ENCODE measurements around the gene NTM.
"Not testable (repeated sequence)": the region's sequence is repeated elsewhere in the genome, so short reads cannot be mapped to it uniquely, and the experiment has no call there.

NTM gene

DNA sequence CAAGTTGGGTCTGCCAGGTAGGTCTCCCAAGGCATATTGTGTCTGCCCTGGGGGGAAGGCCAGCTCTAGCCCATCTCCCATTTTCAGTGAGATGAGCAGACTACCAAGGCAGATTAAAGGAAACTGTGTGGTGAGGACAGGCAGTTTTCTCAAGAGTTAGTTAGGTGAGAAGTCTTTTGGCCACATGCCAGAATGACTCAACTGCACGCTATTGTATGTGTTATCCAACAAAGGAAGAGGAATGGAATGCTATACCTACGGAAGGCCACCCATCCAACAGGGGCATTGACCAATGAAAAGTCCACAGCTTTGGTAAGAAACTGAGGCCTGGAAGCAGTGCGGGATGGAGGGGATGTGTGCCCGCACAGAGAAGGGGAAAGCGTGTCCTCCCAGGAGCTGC, 941.7 kb downstream of the NTM start:
- DNase-seq: no peak

DNA sequence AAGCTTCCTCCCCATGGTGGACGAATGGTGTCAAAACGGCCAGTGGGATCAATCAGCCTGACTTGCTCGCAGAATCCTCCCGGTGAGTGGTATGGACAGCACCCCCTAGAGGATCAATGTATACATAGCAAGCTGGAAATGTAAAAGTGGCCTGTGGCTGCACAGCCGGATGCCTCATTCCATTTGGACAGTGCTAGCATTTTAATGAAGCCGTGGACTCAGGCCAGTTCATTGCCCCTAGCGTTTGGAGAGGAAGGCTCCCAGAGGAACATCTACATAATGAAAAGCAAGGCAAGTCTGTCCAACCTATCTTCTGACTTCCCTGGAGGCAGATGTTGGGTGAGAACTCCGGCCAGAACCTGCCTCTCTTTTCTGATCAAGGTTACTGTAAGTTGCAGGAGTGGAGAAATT, 942.3 kb downstream of the NTM start:
- no peak for DNase-seq

DNA sequence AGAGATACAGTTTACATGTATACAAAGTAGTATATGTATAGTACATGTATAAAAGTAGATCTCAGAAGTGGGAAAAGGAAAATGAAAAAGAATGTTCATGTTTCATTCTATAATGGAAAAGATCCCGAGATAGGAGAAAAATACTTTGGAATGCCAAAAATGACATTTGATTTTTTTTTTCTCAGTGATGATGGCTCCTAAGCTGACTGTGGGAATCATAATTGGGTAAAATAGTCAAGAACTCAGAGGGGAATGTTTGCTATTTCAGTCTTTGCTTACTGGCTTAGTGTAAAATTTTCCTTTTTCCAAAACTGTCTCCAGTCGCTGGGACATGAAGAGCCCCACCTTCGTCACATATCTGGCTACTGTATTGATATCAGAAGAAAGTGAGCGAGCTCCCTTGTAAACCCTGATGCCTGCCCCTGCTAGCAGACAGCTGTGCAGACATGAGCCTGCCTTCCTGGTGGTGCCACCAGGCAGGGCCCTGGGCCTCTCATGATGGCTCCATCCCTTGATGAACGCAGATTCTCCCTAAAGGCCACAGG, 944.6 kb downstream of the NTM start:
- DNase-seq: no peak

DNA sequence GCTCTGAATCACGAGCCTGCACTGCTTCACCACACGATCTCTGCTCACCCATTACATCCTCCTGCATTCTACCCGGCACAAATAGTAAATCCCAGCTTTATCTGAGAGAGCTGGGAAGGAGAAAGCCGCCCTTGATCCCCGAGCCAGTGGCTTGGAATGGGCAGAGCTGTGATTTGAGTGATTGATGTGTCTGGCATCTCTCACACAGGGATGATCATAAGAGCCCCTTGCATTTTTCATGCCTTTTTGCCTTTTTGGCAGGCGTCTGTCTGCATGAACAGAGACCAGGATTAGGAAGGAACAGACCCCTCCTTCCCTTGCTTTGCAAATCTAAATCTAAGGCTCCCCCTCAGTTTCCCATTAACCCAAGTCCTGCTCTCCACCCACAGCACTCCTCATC, 945.3 kb downstream of the NTM start:
- no peak for DNase-seq

DNA sequence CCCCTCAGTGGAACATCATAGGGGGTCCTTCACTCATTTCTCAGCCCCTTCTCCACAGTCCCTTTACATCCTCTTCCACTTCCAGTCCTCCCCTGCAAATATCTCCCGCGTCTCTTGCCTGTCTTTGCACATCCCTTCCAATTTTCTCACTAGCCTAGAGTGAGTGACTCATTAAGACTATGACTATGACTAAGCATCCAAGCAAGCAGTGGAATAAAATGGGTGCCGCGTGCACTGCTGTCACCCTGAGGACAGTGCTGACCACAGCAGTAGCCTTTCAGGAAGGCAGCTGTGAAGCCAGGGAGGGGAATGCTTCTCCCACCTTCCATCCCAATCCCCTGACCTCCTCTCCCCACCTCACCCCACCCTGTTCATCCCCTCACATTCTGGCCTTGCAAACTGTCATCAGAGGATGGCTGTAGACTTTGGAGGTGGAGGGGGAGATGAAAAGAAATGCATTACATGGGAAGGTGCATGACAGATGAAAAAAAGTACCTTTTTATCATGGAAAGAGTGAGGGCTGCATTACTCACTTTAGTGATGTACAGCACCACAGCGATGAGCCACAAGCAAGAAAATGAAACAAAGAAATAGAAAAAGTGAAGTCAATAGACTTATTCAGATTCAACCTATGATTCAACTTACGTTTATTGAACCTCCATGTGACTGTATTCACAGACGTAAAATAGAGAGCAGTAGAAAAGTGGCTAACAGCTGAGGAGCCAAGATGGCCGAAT, 948.2 kb downstream of the NTM start:
- no peak for DNase-seq

DNA sequence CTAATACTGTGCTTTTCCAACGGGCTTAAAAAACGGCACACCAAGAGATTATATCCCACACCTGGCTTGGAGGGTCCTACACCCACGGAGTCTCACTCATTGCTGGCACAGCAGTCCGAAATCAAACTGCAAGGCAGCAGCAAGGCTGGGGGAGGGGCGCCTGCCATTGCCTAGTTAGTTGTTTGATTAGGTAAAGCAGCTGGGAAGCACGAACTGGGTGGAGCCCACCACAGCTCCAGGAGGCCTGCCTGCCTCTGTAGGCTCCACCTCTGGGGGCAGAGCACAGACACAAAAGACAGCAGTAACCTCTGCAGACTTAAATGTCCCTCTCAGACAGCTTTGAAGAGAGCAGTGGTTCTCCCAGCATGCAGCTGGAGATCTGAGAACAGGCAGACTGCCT, 949.0 kb downstream of the NTM start:
- DNase-seq: not testable (repeated sequence)

DNA sequence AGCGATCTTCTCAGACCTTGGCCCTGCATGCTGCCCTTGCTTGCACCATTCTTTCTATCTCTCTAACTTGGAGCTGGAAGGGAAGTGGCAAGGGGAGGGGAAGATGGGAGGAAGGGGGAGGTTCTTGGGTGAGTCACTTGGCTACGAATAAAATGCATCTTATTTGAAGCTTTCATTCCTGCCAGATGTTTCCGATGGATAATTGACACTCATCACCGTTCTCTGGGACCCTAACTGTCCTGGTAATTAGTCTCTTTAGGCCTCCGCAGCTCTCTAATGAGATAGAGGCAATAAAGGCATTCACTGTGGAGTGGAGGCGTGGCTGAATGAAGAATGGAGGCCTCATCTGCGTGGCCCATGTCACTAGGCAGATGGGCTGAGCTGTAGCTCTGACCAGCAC, 960.1 kb downstream of the NTM start:
- no peak for DNase-seq

DNA sequence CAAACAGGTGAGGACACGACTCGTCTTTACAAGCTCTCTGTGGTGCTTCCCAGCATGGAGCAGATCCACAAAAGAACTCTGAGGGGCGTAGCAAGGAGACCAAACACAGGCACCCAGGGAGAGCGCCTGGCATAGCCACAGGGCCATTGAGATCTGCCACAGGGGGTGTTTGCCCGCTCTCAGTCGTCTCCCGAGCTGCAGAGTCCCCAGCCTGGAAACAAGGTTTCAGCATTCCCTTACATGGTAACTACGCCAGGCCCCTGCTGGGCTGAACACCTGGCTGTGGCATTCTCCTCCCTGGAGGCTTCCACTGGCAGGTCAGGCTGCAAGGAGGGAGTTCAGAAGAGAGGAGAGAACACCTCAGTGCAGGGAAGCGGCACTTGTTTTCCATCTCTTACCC, 962.1 kb downstream of the NTM start:
- DNase-seq: no peak

DNA sequence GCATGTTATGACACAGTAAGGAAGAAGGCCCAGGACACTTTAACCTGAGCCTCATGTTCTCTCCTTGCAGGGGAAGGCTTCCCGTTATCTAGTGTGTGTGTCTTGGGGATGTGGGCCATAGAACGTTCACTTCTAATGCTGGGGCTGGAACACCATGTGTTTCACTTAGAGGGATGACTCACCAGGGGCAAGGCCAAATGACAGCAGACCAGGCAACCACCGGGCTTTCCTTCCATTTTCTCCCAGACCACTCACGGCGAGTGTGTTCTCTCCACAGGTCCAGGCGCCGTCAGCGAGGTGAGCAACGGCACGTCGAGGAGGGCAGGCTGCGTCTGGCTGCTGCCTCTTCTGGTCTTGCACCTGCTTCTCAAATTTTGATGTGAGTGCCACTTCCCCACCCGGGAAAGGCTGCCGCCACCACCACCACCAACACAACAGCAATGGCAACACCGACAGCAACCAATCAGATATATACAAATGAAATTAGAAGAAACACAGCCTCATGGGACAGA, 964.4 kb downstream of the NTM start:
- no peak for DNase-seq

DNA sequence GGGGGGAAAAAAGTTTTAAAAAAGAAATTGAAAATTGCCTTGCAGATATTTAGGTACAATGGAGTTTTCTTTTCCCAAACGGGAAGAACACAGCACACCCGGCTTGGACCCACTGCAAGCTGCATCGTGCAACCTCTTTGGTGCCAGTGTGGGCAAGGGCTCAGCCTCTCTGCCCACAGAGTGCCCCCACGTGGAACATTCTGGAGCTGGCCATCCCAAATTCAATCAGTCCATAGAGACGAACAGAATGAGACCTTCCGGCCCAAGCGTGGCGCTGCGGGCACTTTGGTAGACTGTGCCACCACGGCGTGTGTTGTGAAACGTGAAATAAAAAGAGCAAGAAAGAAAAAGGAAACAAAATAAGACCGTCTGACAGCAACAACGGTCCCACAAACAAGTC, 964.9 kb downstream of the NTM start:
- DNase-seq: no peak

DNA sequence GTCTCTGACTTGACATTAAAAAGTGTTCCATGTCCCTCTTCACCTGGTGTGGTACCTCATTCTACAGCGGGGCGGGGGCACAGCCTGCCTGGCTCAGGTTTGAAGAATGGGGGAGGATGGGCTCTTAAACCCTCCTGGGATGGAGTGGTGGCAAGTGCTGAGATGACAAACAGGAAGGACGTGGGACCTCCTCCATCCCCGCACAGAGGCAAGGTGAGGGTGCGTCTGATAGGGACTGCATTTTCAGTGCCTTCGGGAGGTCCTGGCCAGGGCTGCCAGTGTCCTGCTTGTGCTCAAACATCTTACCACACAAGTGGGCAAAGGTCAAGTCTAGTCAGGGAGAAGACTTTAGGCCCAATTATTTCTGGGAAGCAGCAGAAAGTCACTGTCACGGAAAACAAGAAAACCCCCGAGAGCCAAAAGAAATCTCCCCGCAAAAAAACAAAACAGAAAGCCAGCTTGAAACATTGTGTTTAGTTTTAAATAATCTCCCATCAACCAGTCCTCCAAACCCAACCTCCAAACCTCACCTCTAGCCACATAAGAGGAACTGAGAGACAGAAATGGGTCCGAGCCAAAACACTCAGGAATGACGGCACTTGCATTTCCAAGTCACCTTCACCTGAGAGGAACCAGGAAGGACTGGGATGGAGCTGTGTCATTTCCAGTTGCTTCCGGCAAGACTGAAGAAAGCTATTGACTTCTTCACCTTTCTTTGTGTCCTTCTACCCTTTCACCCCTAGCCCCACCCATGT, 966.5 kb downstream of the NTM start:
- no peak for DNase-seq

DNA sequence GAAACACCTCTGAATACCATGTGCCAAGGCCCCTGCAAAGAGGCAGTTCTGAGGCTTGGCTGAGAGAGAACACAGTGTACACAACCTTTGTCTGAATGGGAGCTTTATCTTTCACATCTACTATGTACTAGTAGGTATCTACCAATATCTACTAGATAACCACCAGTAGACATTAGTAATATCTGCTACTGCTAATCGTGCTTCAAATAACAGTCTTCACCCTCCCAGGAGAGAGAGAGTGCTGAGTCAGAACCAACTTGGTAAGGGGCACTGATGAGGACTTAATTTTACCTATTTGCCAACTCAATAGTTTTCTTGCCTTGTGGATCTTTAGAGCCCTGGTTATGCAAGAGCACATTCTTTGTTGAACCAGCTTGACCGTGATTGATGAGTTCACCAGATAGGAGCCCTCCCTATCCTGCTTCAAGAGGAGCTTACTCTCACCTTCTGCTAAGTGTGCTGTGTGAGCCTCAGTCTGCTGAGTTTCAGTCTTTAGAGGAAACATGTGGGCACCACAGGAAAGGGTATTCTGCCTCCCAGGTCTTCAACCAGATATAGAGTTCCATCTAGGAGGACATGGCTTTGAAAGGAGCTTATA, 967.5 kb downstream of the NTM start:
- no peak for DNase-seq

DNA sequence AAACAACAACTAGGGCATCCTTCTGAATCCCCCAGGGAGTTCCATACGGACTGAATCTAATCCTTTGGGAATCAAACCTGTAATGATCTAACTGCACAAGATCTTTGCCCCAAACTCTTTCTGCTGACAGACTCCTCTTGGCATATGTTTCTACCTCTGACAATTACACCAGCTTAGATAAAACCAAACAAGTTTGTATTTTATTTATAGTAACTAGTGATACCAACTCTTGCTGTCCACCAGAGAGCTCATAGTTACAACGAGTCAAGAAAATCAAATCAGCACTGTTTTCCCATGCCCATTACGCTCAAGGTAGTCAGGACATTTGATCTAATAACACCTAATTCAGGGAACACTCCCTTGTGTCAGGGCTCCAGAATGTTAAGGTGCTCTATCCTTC, 972.0 kb downstream of the NTM start:
- no peak for DNase-seq

DNA sequence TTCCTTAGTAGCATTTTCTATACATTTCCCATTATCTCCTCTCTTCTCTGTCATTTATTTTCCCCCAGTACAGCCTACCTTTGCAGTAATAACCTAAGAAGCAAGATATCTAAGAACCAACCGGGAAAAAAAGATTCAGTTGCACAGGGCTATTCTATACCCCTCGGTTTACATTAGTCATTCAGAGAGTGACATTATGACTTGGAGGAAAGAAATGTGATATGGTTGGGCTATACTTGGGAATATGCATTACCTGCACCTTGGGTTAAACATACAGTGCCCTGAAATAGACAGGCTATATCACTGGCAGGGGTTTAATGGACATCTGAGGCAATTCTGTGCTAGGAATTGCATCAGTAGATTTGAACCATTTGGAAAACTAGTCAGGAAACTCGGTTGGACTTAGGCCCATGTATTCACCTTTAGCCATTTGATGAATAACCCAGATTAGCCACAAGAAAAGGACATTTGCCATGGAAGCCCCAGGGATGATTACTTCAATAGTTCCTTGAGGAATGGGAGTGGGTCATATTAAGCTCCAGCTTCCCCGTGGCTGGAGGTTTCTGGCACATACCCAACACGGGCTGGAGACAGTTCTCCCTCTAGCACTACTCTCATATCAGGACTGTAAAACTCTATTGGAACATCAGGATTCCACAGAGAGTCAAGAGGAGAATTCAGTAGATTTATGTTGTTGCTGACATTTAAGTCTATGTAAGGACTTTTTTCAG, 973.2 kb downstream of the NTM start:
- DNase-seq: no peak

DNA sequence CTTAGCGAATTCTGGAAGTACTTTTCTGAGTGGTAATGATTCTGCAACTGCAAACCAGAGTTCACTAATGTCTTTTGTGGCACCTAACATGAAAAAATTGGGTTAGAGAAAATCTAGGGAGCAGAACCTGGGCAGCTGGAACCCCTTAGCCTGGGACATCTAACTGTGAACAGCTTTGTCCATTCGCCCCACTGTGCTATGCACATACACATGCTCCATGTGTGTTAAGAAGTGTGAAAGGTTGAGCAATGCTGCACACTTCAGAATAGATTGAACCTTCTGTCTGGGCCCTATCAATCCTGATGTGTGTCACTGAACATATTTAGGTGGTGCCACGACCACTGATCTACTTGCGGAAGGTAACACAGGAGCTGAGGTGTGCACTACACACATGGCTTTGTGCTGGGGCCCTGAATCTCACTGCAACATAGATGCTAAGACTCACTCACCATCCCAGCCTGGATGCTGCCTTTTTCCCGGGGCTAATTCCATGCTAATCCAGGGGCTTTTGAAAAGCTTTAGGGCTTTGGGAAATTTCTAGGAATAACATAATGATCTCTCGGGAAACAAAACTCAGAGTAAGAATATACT, 976.2 kb downstream of the NTM start:
- DNase-seq: no peak

DNA sequence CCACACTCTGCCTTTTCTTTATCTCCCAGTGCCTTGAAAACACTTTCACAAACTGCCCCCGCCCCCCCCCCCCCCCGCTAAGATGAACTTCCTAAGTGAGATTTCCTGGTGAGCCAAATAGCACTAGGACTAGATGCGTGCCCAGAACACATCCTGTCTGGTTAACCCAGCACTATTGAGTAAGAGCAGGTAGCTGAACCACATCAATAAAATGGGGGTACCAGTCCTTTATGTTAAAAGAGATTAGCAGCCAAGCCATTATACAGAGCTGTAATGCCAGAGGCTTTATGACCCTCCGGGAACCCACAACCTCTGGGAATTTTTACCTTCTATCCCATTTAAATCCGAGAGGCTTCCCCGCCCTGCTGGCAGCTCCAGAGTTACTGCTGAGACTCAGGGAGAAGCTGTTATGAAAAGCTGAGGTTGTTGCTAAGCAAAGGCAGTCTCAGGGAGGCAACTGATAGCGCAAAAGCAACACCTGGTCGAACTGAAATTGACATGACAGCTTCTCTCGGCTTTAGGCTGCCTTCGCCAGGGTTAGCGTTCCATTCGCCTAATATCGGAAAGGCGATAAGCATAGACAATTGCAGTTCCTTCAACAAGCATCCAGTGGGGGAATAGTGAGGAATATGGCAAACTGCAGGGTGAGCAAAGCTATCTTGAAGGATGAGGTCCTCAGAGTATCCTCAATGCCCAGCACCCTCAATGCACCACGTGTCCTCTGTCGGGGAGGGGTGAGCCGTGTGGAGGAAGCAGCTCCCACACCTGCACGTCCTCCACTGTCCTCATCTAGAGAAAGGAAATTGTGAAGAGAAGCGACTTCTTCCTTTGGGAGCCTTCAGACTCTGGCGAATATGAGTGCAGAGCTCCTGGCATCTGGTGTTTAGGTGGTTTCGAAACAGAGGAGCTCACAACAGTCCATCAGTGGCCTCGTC, 977.0 kb downstream of the NTM start:
- no peak for DNase-seq

DNA sequence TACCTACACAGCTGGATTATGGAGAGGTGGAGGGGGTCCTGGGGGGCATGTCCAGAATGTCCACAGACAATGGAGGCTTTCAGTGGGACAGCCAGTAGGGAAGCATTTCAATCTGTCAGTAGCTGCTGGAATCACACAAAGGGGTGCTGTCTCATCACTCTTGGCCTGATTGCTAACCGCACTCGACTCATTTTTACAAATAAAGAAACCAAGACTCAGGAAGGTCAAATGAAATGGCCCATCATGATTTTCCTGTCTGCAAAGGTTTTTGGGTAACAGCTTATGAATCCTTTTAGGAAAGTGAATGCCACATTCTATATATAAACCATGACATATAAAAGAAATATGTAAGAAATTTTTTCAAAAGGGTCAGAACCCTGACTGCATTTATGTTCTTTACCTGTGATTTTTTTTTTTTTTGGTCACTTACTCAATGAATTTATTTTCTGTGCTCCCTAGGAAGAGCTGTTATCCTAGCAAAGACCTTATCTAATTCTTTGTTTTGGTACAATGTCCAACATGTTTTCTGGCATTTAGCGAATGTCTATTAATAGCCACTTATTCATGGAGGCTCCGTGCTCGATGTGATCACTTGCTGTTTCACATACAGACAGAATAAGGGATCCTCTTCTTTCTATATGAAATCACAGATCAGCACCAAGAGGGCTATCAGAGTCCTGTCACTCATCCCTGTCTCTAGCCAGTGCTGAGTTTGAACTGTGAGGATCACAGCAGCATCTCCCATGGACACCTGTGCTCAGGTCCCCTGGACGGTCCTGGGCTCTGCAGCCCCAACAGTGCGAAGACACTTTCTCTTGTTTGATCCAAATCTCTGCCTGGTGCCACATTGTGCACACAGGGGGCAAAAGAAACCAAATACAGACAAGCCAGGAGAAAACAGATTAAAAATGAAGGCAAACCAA, 979.7 kb downstream of the NTM start:
- no peak for DNase-seq

DNA sequence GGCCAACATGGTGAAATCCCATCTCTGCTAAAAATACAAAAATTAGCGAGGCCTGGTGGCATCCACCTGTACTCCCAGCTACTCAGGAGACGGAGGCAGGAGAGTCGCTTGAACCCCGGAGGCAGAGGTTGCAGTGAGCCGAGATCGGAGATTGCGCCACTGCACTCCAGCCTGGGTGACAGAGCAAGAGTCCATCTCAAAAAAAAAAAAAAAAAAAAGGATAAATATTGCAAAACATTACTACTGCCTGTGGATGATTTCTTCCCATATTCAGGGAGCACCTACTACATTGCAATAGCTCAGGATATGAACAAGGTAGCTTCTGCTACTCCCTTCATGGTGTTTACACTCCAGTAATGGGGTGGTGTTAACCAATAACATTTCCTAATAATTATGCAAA, 980.6 kb downstream of the NTM start:
- no peak for DNase-seq

DNA sequence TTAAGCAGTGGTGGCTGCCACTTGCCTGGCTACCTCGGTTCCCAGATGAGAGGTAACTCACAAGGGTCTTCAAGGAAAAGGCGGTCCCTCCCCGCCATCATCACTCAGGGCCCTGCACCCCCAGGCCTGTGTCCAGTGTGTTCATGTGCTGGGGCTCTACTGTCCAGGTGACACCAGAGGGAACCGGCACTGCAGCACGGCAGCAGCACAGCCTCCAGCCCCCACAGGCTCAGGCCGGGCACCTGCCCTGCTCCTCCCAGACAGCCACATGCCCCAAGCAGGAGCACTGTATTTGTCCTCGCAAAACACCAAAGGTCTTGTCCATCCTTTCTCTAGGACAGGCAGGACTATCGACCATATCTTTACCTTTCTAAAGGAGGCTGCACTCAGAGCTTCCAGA, 982.1 kb downstream of the NTM start:
- no peak for DNase-seq

DNA sequence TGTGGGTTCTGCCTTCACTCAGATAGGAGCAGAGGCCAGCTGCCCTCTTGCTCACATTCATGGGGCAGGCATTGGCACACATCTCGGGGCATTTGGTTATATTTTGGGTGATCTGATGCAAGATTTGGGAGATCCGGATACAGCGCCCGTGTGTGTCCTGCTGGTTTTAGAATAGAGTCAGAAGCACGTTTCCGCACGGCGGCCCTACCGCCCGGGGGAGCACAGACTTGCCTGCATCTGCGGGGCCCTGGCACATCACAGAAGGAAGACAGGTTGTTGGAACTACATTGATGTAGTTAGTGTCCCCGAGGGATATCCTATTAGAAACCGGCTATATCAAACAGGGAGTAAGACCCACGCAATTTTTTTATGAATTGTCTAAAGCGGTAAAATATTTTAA, 982.8 kb downstream of the NTM start:
- DNase-seq: no peak
